Skeletal muscle satellite cell (primary cell): ENCODE measurements around the gene LUZP1.

Experiments used
- H3K27me3 ChIP-seq: 2 replicates; pipeline ENCODE4 v1.7.0; 2013; ENCODE audit warnings: low read length; ENCODE audit not compliant: control insufficient read depth, insufficient read depth
- H3K36me3 ChIP-seq: 2 replicates; pipeline ENCODE4 v1.7.0; 2013; ENCODE audit warnings: mild to moderate bottlenecking, control low read depth, low read length; ENCODE audit not compliant: insufficient read depth
- H3K4me1 ChIP-seq: 2 replicates; pipeline ENCODE4 v1.7.0; 2013; ENCODE audit warnings: low read length; ENCODE audit not compliant: control insufficient read depth, insufficient read depth
- H3K4me2 ChIP-seq: 2 replicates; pipeline ENCODE4 v1.7.0; 2013; ENCODE audit warnings: mild to moderate bottlenecking, low read length
- H3K4me3 ChIP-seq: 2 replicates; pipeline ENCODE4 v1.7.0; 2013; ENCODE audit warnings: low read length
- H3K9ac ChIP-seq: 2 replicates; pipeline ENCODE4 v1.7.0; 2013; ENCODE audit warnings: mild to moderate bottlenecking, low read depth, low read length, moderate library complexity
- H3K9me3 ChIP-seq: replicated peaks from 2 replicates; pipeline ENCODE4 v1.7.0; 2013; ENCODE audit warnings: mild to moderate bottlenecking, control low read depth, low read length

The LUZP1 gene

DNA sequence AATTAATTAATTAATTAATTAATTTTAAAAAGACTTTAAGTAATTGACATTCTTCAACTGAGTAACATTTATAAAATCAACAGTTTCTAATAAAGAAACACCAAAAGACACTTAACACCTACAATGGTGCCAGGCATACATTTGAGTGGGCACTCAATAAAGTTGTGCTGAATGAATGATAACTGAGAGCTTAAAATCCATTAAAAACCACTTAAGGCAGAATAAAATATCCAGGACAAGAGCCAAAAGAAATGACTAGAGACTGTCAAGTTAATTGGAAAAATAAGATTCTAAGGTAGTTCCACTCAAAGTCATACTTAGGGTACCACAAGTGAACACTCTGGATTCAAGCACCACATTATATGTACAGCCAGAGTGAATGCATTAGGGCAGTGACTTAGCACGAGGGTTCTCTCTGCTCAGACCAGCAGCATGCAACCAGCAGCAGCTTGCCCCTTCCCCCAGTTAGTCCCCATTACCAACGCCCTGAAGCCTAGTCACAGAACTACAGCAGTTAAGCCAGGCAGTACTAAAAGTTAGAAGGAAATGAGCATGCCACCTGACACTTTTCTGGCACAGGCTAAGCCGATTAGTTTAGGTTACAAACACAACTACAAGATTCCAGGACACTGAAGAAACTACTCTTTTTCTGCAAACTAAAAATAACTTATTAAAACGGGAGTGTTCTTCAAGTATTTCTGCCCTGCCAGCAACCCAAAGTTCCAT lies 46.5 kb downstream of the LUZP1 start:
- no peak overlapping the region for H3K4me3 ChIP-seq

DNA sequence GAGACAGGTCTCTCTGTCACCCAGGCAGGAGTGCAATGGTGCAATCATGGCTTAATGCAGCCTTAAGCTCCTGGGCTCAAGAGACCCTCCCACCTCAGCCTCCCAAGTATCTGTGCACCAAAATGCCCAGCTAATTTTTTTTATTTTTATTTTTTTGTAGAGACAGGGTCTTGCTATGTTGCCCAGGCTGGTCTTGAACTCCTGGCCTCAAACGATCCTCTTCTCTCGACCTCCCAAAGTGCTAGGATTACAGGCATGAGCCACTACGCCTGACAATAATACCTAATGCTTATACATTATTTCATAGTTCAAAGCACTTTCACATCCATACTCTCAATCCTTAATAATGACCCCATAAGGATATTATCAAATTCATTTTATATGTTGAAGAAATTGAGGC lies 48.3 kb downstream of the LUZP1 start:
- H3K27me3 ChIP-seq, result no peaks in the 10 kb centered on the region
- H3K4me3 ChIP-seq, result no peak overlapping the region
- H3K36me3 ChIP-seq, result peaks cover 3% of the 10 kb centered on the region
- peaks cover 21% of the 10 kb centered on the region for H3K4me1 ChIP-seq
- H3K4me2 ChIP-seq, result no peak overlapping the region
- no peak overlapping the region for H3K9ac ChIP-seq
- no peaks in the 10 kb centered on the region for H3K9me3 ChIP-seq

More for the DNA sequence above, 46.5 kb downstream of the LUZP1 start:
- Histone ChIP-seq H3K4me1 (peaks cover 21% of the 10 kb centered on the region), H3K9ac (no peak overlapping the region), H3K4me2 (peak overlapping the region; percentile 28), H3K9me3 (no peaks in the 10 kb centered on the region), H3K36me3 (peaks cover 3% of the 10 kb centered on the region), H3K27me3 (no peaks in the 10 kb centered on the region)

DNA sequence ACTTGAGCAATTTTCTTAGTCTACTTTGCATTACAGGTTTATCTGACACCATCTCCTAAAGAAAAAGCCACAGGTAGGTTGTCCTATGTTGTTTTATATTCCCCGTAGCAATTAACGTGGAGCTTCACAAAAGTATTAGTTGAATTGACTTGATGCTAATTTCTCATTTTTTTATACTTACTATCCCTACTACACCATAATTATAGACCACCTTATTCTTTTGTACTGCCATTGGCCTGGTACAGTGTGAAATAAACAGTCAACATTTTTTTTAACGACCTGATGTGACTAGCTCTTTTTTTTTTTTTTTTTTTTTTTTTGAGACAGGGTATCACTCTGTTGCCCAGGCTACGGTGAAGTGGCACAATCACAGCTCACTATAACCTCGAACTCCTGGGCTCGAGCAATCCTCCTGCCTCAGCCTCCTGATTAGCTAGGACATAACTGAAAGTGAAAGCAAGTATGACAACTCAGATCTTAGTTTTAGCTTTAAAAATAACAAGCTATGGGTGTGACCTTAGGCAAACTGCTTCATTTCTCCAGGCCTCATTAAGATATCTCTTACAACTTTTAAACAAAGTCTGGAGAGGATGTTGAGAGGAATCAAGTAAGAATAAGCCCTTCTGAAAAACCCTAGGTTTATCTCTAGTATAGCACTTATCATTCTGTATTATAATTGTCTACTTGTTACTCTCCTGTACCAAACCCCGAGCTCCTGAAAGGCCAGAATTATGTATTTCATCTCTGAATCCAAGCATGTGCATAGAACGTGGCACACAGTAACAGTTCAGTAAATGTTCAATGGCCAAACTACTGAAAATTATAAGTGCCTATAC lies 49.5 kb downstream of the LUZP1 start:
- peaks cover 21% of the 10 kb centered on the region for H3K4me1 ChIP-seq
- H3K27me3 ChIP-seq, result no peaks in the 10 kb centered on the region
- H3K4me2 ChIP-seq, result peak overlapping the region; percentile 48
- no peak overlapping the region for H3K9ac ChIP-seq
- peaks cover 3% of the 10 kb centered on the region for H3K36me3 ChIP-seq
- peak overlapping the region; percentile 14 for H3K4me3 ChIP-seq
- H3K9me3 ChIP-seq, result no peaks in the 10 kb centered on the region

DNA sequence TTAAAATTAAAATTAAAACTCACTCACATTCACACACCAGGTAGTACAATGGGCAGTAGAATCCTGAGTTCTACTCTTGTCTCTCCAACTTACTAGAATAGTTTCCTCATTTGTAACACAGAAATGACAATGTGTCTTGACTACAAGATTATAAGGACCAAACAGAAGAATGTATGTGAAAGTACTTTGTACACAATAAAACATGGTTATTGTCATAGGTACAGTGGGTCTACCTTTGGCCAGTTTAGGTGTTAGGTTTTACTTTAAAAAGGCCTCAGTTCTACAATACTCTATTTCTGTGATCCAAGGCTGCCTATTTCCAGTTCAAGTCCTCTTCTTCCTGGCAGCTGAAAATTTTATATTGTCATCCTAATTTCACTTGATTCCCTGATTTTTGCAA lies 50.2 kb downstream of the LUZP1 start:
- H3K36me3 ChIP-seq, result peaks cover 3% of the 10 kb centered on the region
- no peak overlapping the region for H3K4me3 ChIP-seq
- no peak overlapping the region for H3K9ac ChIP-seq
- peaks cover 21% of the 10 kb centered on the region for H3K4me1 ChIP-seq
- no peak overlapping the region for H3K4me2 ChIP-seq
- H3K9me3 ChIP-seq, result no peaks in the 10 kb centered on the region
- H3K27me3 ChIP-seq, result no peaks in the 10 kb centered on the region

DNA sequence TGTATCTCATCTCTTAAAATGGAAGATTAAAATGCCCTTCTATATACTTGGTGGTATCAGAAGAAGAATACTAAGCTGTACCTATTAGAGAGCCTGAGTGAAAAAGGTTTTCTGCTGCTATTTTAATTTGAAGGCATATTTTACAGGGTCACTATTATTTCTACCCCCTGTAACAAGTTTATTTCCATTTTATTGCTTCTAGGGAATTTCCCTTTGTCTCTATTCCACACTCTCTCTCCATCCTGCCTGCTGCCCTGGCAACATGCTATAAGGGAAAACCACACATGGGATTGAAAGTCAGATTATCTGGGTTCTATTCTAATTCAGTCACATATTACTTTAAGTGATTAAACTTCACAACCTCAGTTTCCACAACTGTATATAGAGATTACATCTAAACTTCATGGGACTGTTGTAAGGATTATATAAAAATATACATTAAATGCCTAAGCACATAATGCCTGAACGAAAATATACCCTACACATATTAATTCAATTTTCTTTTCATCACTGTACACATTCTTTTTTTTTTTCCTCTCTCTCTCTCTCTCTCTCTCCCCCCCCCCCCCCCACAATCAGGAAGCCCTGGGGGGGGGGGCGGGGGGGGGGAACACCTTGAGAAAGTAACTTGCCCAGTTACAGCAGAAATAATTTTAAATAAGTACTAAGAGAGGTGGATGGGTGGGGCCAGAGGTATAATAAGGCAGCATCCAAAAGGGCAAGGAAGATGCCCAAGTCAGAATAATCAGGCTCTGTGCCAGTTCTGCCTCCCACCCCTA lies 51.5 kb downstream of the LUZP1 start:
- H3K4me3 ChIP-seq, result no peak overlapping the region
- H3K27me3 ChIP-seq, result no peaks in the 10 kb centered on the region
- no peak overlapping the region for H3K4me2 ChIP-seq
- no peak overlapping the region for H3K9ac ChIP-seq
- H3K36me3 ChIP-seq, result peaks cover 3% of the 10 kb centered on the region
- H3K9me3 ChIP-seq, result no peaks in the 10 kb centered on the region
- peaks cover 12% of the 10 kb centered on the region for H3K4me1 ChIP-seq

DNA sequence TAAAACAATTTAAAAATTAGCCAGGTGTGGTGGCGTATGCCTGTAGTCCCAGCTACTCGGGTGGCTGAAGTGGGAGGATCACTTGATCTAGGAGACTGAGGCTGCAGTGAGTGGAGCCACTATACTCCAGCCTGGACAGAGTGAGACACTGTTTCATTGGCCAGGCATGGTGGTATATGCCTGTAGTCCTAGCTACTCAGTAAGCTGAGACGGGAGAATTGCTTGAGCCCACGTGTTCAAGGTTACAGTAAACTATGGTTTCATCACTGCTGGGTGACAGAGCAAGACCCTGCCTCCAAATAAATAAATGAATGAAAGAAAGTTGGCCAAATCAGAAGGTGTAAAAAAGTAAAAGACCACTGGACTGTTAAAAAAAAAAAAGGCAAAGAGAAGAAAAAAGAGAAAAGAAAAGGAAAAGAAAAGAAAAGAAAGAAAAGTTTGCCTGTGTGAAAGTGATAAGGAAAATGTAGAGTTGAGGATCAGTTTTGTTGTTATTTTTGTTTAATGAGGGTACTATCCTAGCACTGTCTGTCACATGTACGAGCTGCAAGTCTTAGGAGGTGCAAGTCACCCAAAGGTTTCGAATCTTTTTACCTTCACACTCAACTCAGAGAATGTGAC lies 52.3 kb downstream of the LUZP1 start:
- Histone ChIP-seq H3K27me3 (no peaks in the 10 kb centered on the region), H3K36me3 (peaks cover 3% of the 10 kb centered on the region), H3K4me1 (peaks cover 10% of the 10 kb centered on the region), H3K9me3 (no peaks in the 10 kb centered on the region), H3K4me3 (no peak overlapping the region), H3K9ac (no peak overlapping the region), H3K4me2 (no peak overlapping the region)

DNA sequence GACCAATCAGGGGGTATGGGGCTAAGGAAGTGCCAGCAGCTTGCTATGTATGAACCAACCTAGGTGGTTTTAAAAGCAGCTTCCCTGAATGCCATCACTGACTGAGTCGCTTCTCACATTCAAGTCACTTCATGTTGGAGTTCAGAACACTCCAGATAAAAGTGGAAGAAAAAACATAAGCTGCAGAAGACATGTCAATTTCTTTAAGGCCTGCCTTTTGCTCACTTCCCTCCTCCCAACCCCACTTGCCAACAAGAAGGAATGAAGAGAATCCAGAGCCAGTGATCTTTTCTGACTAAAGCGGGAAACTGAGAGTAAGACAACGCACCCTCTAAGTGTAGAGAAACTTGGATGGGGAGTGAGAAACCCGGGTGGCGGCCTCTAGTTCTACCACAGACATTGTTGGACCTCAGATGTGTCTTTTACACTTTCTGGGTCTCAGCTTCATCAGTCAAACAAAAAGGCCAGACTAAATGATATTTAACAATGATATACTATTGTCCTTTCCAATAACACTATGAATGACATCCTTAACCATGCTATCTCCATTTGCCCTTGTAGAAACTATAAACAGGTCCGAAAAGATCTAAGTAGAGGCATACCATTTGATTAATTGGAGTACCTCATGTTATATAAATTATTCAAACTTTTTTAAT lies 54.1 kb downstream of the LUZP1 start:
- H3K9ac ChIP-seq, result no peak overlapping the region
- H3K4me2 ChIP-seq, result no peak overlapping the region
- H3K4me1 ChIP-seq, result peaks cover 4% of the 10 kb centered on the region

DNA sequence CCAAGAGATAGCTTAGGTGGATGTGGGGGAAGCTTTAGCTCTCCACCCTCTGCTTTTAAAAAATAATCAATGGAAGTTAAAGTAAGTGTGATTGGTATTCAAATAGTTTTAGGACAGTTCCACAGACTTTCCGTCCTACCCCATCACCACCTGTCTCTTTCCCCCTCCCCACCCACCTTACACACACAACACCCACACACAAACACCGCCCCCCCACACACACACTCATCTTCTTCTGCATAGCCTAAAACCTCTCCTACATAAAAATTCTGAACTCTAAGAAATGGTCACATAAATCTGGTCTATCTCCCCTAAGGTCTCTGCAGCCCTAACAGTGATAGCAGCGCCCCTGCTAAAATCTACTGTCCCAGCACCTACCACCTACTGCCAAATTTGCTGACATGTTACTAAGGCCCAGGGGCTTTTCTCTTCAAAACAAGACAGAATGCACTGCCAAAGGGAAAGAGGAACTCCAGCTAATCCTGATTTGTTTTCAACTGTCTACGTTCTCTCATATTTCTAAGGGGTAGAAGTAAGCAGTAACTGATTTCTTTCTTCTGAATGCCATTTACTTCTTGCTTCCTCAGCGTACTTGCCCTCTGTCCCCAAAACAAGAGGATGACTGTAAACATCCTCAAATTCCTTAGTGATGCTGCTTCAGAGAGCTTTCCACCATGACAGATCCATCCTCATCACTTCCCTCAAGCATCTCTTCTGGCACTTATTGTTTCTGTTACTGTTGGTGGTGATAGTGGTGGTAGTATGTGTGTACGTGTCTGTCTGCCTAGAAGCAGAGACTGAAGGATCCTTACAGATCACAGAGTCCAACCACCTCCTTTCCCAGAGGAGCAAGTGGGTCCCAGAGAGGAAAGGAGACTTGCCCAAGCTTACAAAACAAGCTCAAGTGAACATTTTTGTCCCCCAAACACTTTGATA lies 56.8 kb downstream of the LUZP1 start:
- Histone ChIP-seq H3K9ac (no peak overlapping the region), H3K9me3 (no peaks in the 10 kb centered on the region), H3K4me3 (no peak overlapping the region), H3K4me1 (no peaks in the 10 kb centered on the region), H3K4me2 (no peak overlapping the region), H3K27me3 (no peaks in the 10 kb centered on the region), H3K36me3 (peaks cover 16% of the 10 kb centered on the region)

More for the DNA sequence above, 54.1 kb downstream of the LUZP1 start:
- Histone ChIP-seq H3K27me3 (no peaks in the 10 kb centered on the region), H3K36me3 (peaks cover 1% of the 10 kb centered on the region), H3K4me3 (no peak overlapping the region), H3K9me3 (no peaks in the 10 kb centered on the region)

DNA sequence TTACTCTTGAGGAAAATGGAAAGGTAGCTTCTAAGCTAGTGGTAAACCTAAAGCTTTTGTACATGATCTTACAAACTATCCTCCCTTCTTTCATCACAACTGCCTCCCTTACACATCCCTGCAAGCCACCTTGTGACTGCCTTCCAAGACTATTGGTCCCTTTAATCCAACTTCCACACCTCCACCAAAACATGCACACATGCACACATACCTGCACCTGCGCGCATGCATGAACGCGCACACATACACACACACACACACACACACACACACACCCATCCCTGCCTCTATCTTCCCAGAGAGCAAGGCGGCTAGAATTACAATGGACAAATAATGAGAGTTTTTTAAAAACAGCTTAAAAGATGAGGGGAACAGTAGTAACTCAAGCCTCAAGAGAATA lies 58.3 kb downstream of the LUZP1 start:
- no peak overlapping the region for H3K4me3 ChIP-seq
- no peaks in the 10 kb centered on the region for H3K9me3 ChIP-seq
- no peak overlapping the region for H3K9ac ChIP-seq
- H3K27me3 ChIP-seq, result no peaks in the 10 kb centered on the region
- H3K36me3 ChIP-seq, result peaks cover 28% of the 10 kb centered on the region
- no peak overlapping the region for H3K4me2 ChIP-seq
- H3K4me1 ChIP-seq, result no peaks in the 10 kb centered on the region

DNA sequence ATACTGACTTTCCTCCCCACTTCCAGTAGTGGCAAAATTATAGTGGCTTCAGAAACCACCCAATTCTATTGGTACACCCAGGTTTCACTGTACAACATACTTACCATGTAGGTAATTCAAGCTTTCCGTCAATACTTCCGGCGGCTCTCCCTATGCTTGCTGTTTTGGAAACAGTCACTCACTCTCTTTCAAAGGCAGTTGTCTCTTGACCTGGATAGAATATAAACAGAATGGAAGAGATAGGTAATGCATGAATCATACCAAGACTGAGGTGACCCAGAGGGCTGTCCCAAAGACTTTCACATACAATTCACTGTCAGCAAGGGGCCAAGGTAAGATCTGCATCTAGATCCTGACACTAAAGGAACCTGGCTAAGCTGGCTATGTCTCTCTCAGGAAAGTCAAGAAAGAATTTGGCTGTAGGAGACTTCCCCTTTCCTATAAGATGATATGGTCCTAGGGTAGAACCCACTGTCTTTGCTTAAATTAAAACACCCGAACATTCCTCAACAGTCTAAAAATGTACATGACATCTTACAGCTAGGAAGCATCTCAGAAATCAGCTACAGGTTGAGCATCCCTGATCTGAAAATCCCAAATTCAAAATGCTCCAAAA lies 59.6 kb downstream of the LUZP1 start:
- Histone ChIP-seq H3K27me3 (no peaks in the 10 kb centered on the region), H3K4me2 (no peak overlapping the region), H3K4me3 (no peak overlapping the region), H3K9me3 (no peaks in the 10 kb centered on the region), H3K36me3 (peaks cover 28% of the 10 kb centered on the region), H3K4me1 (peaks cover 2% of the 10 kb centered on the region), H3K9ac (no peak overlapping the region)
